Epithelial cell of proximal tubule (primary cell): ENCODE measurements around the gene MCM6. TPM values are rescaled to one million over a fixed set of nuclear protein-coding genes. Genes with fewer than 3 reads are reported as not detected.

Source experiments
- DNase-seq: peaks from one replicate; pipeline ENCODE4 v3.0.0-alpha.2; 2011; ENCODE audit warnings: low read depth
- H3K4me3 ChIP-seq: 2 replicates; pipeline ENCODE4 v1.5.1; 2011; ENCODE audit warnings: low read depth, mild to moderate bottlenecking, low read length
- CTCF ChIP-seq: conservative IDR thresholded peaks from 2 replicates; pipeline ENCODE4 v1.5.1; 2012; ENCODE audit warnings: low read depth, mild to moderate bottlenecking, low read length
- total RNA-seq: library from RNA; depleted of rRNA; stranded (reverse); fragments of >200 nt; gene quantifications from 2 replicates; pipeline ENCODE4 v1.2.3, GENCODE V29; 2015

MCM6 gene
- total RNA-seq, 1 donor from 2014 or later = 37.8 TPM

- DNase-seq = no peak
Measured at GRCh38 chr2:135832891-135833290, 43.4 kb downstream of the MCM6 start.

GRCh38 chr2:135831180-135831812, 44.9 kb downstream of the MCM6 start:
- H3K4me3 ChIP-seq = no peak overlapping the region
- TF ChIP-seq CTCF = no peak
- no peak for DNase-seq

More at GRCh38 chr2:135832891-135833290, 43.4 kb downstream of the MCM6 start:
- no peak overlapping the region for H3K4me3 ChIP-seq
- no peak for TF ChIP-seq CTCF

GRCh38 chr2:135829378-135830135, 46.7 kb downstream of the MCM6 start:
- TF ChIP-seq CTCF = no peak
- DNase-seq = no peak
- no peak overlapping the region for H3K4me3 ChIP-seq

GRCh38 chr2:135826544-135826943, 49.7 kb downstream of the MCM6 start:
- no peak overlapping the region for H3K4me3 ChIP-seq
- no peak for TF ChIP-seq CTCF
- DNase-seq = no peak

GRCh38 chr2:135825550-135826176, 50.6 kb downstream of the MCM6 start:
- no peak for DNase-seq
- no peak for TF ChIP-seq CTCF
- no peak overlapping the region for H3K4me3 ChIP-seq

GRCh38 chr2:135825131-135825530, 51.1 kb downstream of the MCM6 start:
- TF ChIP-seq CTCF = no peak
- no peak for DNase-seq
- no peak overlapping the region for H3K4me3 ChIP-seq
